OCI-LY7 (cell line): ENCODE measurements around the gene SPEF1. TPM values are rescaled to one million over a fixed set of nuclear protein-coding genes. Genes with fewer than 3 reads are reported as not detected.
A peak's percentile ranks its signal among the peaks of the same experiment; 100 is the strongest.
"Not testable (repeated sequence)": the region's sequence is repeated elsewhere in the genome, so short reads cannot be mapped to it uniquely, and the experiment has no call there.

Experiments
- Bru-seq: library from RNA; stranded (reverse); fragments of 400-500 nt; gene quantifications from one replicate; lab custom pipeline; 2021; lab: Mats Ljungman, UMichigan
- BruChase-seq, 2 experiments: library from RNA; stranded (reverse); fragments of 400-500 nt; gene quantifications; one replicate each; lab custom pipeline; 2021; lab: Mats Ljungman, UMichigan
- BruUV-seq: library from RNA; stranded (reverse); fragments of 400-500 nt; replicated peaks from 2 replicates; lab custom pipeline; 2021; lab: Mats Ljungman, UMichigan
- CTCF ChIA-PET: fragments of 300-600 bp; sonication (Branson Sonifier 250); formaldehyde crosslinking; loops from one replicate; lab custom pipeline; 2022; ENCODE audit warnings: antibody characterized with exemption; ENCODE audit not compliant: unreplicated experiment; lab: Charles Lee
- POLR2A ChIA-PET: fragments of 300-600 bp; sonication (Branson Sonifier 250); formaldehyde crosslinking; loops from one replicate; lab custom pipeline; 2022; ENCODE audit warnings: antibody characterized with exemption; lab: Charles Lee
- DNase-seq: peaks from one replicate; pipeline ENCODE4 v3.0.0-alpha.2; 2015; ENCODE audit warnings: low spot score
- H2AFZ ChIP-seq: fragments of 200-600 bp; sonication (generic), shearing (Covaris generic); 2 replicates; pipeline ENCODE4 v1.6.1; 2014; ENCODE audit warnings: mild to moderate bottlenecking, antibody characterized with exemption, low read length, moderate library complexity
- H3K27ac ChIP-seq: fragments of 200-600 bp; sonication (generic); 2 replicates; pipeline ENCODE4 v1.5.1; 2014; ENCODE audit warnings: mixed run types, low read depth, mild to moderate bottlenecking, moderate library complexity, low read length, inconsistent platforms; ENCODE audit not compliant: poor library complexity, severe bottlenecking
- H3K36me3 ChIP-seq: fragments of 200-600 bp; sonication (generic); 2 replicates; pipeline ENCODE4 v1.6.1; 2014; ENCODE audit warnings: mild to moderate bottlenecking, antibody characterized with exemption, low read length, moderate library complexity, mixed read lengths; ENCODE audit not compliant: insufficient read depth
- H3K4me1 ChIP-seq: fragments of 200-600 bp; sonication (generic); 2 replicates; pipeline ENCODE4 v1.5.1; 2014; ENCODE audit warnings: mild to moderate bottlenecking, low read length; ENCODE audit not compliant: insufficient read depth, poor library complexity, severe bottlenecking
- H3K4me2 ChIP-seq: fragments of 200-600 bp; sonication (generic); 2 replicates; pipeline ENCODE4 v1.6.1; 2014; ENCODE audit warnings: mild to moderate bottlenecking, low read length
- H3K4me3 ChIP-seq: fragments of 200-600 bp; sonication (generic); 2 replicates; pipeline ENCODE4 v1.5.1; 2014; ENCODE audit warnings: mild to moderate bottlenecking, low read depth, low read length; ENCODE audit not compliant: poor library complexity, severe bottlenecking
- H3K79me2 ChIP-seq: fragments of 200-600 bp; sonication (generic); 2 replicates; pipeline ENCODE4 v1.6.1; 2016; ENCODE audit warnings: low read depth, mild to moderate bottlenecking, low read length, moderate library complexity, mixed read lengths; ENCODE audit not compliant: insufficient read depth
- H3K9me2 ChIP-seq: fragments of 200-600 bp; sonication (generic); 2 replicates; pipeline ENCODE4 v1.6.1; 2016; ENCODE audit warnings: mild to moderate bottlenecking, low read length, mixed read lengths; ENCODE audit not compliant: insufficient read depth
- H3K9me3 ChIP-seq: fragments of 200-600 bp; sonication (generic); 2 replicates; pipeline ENCODE4 v1.6.1; 2014; ENCODE audit warnings: mild to moderate bottlenecking, mixed run types, low read length, mixed read lengths
- H4K20me1 ChIP-seq: fragments of 200-600 bp; sonication (generic); 2 replicates; pipeline ENCODE4 v1.6.1; 2014; ENCODE audit warnings: mild to moderate bottlenecking, antibody characterized with exemption, low read length, moderate library complexity, mixed read lengths; ENCODE audit not compliant: insufficient read depth
- CTCF ChIP-seq: fragments of 200-600 bp; sonication (generic); conservative IDR thresholded peaks from 2 replicates; pipeline ENCODE4 v1.5.1; 2014; ENCODE audit warnings: mild to moderate bottlenecking, antibody characterized with exemption, low read length, moderate library complexity, mixed read lengths
- EZH2phosphoT487 ChIP-seq: fragments of 200-600 bp; sonication (generic); IDR thresholded peaks from 2 replicates; pipeline ENCODE4 v1.6.1; 2018; ENCODE audit warnings: low read depth, borderline replicate concordance, mild to moderate bottlenecking, mixed run types, antibody characterized with exemption, low read length, moderate library complexity, mixed read lengths
- intact Hi-C: fragments of 100-400 bp; cut with micrococcal nuclease; formaldehyde crosslinking; loops from one replicate; pipeline ENCODE4 v1.10.0; 2022; ENCODE audit not compliant: unreplicated experiment
- long read RNA-seq: library from polyadenylated mRNA; stranded (forward); transcript quantifications from one replicate; pipeline ENCODE4 v2.0.0, GENCODE V29; 2022
- total RNA-seq, 2 experiments: library from RNA; depleted of rRNA in 1 of 2; stranded (reverse); fragments of >200 nt in 1 of 2; shearing (Covaris generic) in 1 of 2; gene quantifications; 2 replicates each; pipeline ENCODE4 v1.2.3, GENCODE V29; 2014 to 2022

SPEF1 gene
- 0.09 and 0.10 TPM in 2 replicates for total RNA-seq (2014; rRNA removed; shearing (Covaris generic))
- total RNA-seq (2022): 0.27 TPM in 1 of 2 replicates, not detected in the other
- percentile 23 among the genes with signal in this experiment for Bru-seq, nascent RNA
- percentile 33 among the genes with signal in this experiment for BruChase-seq, experiment 1, labeled RNA remaining after a 6-hour chase
- BruChase-seq, experiment 2, labeled RNA remaining after a 2-hour chase: percentile 31 among the genes with signal in this experiment
- long read RNA-seq: 0 reads

DNA sequence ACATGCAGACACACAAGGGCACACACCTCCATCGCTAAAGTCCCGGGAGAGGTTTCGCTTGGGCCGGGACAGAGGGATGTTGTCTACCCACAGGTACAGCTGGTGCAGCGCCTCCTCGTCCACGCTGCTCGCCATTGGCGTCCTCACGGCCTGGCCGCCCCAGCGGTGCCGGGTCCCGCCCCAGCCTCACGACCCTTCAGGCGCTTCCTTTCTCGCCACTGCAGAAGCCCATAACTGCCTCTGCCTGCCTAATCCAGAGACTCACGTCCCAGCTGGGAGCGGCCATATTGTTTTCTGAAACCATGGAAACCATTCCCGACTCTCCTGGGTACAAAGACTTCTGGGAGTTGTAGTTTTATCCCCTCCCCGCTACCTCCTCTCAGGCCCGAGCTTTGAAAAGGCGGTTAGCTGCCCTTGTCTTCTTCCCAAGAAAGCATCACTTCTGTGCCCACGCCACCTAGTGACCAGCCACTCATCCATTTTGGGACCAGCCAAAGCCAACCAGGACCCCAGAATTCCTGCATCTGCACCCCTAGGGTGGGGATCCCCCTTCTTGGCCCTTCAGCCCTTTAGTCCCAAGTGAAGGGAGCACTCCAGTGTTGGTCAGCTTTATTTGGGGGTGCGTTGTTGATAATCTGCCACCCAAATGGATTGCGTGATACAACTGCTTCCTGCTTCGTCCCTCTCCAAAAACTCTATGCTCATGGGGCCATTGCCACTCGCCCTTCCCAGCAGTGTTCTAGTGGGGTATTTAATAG lies at the start of gene SPEF1:
TSS of gene SPEF1 (minus strand) at position 296 of the 758 bp plus-strand sequence. CDS start at position 135, 161 bp downstream.
- no TSS peak for BruUV-seq
- peaks cover 20% of the 10 kb centered on the region for H3K4me1 ChIP-seq

DNA sequence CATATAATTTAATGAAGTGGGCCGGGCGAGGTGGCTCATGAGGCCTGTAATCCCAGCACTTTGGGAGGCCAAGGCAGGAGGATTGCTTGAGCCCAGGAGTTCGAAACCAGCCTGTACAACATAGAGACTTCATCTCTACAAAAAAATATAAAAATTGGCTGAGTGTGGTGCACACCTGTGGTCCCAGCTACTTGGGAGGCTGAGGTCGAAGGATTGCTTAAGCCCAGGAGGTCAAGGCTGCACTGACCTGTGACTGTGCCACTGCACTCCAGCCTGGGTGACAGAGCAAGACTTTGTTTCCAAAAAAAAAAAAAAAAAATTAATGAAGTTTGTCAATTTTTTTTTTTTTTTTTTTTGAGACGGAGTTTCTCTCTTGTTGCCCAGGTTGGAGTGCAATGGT lies 48.6 kb upstream of the SPEF1 start:
- CTCF ChIA-PET, H3K4me1 ChIP-seq, H3K36me3 ChIP-seq, H3K79me2 ChIP-seq, H3K4me2 ChIP-seq, BruUV-seq, H3K4me3 ChIP-seq, H2AFZ ChIP-seq, intact Hi-C loops, H3K9me3 ChIP-seq, DNase-seq, H3K9me2 ChIP-seq, H3K27ac ChIP-seq, H4K20me1 ChIP-seq: not testable (repeated sequence)
- POLR2A ChIA-PET: interaction anchor here (0.7 kb wide), 1 partner anchor 34 kb away, joined by 5 read pairs; no protein-coding TSS in a partner anchor

More for the DNA sequence above, at the start of gene SPEF1:
- CTCF ChIA-PET: no interaction called here
- peak; percentile 68 for TF ChIP-seq CTCF
- no peak for TF ChIP-seq EZH2phosphoT487
- Histone ChIP-seq H4K20me1 (no peaks in the 10 kb centered on the region; the same call in 1 of the 2 replicates), H3K4me3 (peak within 1 kb of the TSS; percentile 63), H3K9me3 (no peaks in the 10 kb centered on the region), H2AFZ (no peak within 1 kb of the TSS), H3K27ac (no peak within 1 kb of the TSS), H3K4me2 (peak within 1 kb of the TSS; percentile 83), H3K36me3 (no peaks in the 10 kb centered on the region; the same call in 1 of the 2 replicates), H3K79me2 (peaks cover 9% of the 10 kb centered on the region; the same call in 1 of the 2 replicates), H3K9me2 (no peaks in the 10 kb centered on the region)
- POLR2A ChIA-PET: interaction anchor here (0.5 to 1.5 kb wide), 2 partner anchors 13 to 115 kb away, joined by 3 to 4 read pairs; partner anchors contain the start of gene ADISSP
- peak; percentile 82 for DNase-seq
- intact Hi-C loops: loop anchor here (5.0 kb wide), 1 partner anchor 64 kb away; no protein-coding TSS in a partner anchor

GRCh38 chr20:3828798-3829197 lies 47.5 kb upstream of the SPEF1 start:
- H3K9me2 ChIP-seq: no peaks in the 10 kb centered on the region
- no peaks in the 10 kb centered on the region for H3K79me2 ChIP-seq
- TF ChIP-seq CTCF (no peak), EZH2phosphoT487 (no peak)
- no peak overlapping the region for H3K4me3 ChIP-seq
- ChIA-PET CTCF (no interaction called here), POLR2A (no interaction called here)
- no TSS peak for BruUV-seq
- no peaks in the 10 kb centered on the region for H3K4me1 ChIP-seq
- H4K20me1 ChIP-seq: no peaks in the 10 kb centered on the region
- DNase-seq: no peak
- H3K27ac ChIP-seq: no peak overlapping the region
- no peak overlapping the region for H2AFZ ChIP-seq
- no peak overlapping the region for H3K4me2 ChIP-seq
- no peaks in the 10 kb centered on the region for H3K9me3 ChIP-seq
- peaks cover 11% of the 10 kb centered on the region; the same call in 1 of the 2 replicates for H3K36me3 ChIP-seq
- intact Hi-C loops: no loop called here
